Measurements from ENCODE around the gene LTBP1.

DNA sequence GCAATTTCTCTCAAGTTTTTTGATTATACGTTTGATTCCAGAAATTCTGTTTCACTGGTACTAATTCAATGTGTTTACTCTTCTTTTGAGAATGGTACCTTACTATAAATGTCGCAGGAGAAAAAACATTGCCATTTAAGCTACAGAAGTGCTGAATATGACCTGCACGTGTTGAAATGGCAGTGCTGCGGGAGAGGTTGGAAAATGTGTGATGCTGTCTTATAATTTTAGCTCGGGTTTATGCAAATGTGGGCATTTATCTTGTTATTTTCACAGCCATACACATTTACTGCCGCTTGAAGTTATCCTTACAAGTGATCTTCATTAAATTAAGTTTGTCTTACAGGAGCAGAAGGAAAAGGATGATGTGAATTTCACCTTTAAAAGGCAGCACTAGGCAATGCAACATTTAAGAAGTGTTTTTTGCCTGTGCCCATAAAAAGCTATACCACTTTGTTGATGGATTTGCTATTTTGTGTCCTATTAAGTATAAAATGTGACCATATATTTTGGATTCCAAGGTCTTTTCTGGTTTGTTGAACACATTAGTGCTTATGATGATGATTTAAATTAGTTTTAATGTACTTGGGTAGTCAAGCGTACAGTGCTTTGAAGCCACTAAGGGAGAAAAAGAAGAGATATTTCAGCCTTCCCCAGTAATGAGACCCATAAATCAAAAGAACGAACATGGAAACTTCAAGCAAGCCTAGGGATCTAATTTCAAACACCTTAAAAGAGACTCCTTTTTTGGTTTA is 112.1 kb downstream of the LTBP1 start:
- TF ChIP-seq MXI1 (IDR thresholded peaks at IDR 0.05; ENCODE audit: borderline replicate concordance, low read depth, low read length) (no peak), EP300 (IDR thresholded peaks at IDR 0.05; ENCODE audit: low read depth in 2 of 2, low read length in 2 of 2) (no peak), EP300 (CRISPR knock-in tag; IDR thresholded peaks at IDR 0.05; ENCODE audit: borderline replicate concordance) (no peak), RFX1 (IDR thresholded peaks at IDR 0.05) (no peak), ZNF530 (CRISPR knock-in tag; IDR thresholded peaks at IDR 0.05; ENCODE audit: low read depth) (no peak), MAZ (IDR thresholded peaks at IDR 0.05; ENCODE audit: borderline replicate concordance, low read depth, low read length) (no peak), MAZ (CRISPR knock-in tag; IDR thresholded peaks at IDR 0.05; ENCODE audit: low read depth) (no peak), EZH2 (conservative IDR thresholded peaks at IDR 0.05; ENCODE audit: low read depth, low read length) (no peak), ZNF446 (CRISPR knock-in tag; IDR thresholded peaks at IDR 0.05) (no peak)
- TF ChIP-seq, protein P1, sequence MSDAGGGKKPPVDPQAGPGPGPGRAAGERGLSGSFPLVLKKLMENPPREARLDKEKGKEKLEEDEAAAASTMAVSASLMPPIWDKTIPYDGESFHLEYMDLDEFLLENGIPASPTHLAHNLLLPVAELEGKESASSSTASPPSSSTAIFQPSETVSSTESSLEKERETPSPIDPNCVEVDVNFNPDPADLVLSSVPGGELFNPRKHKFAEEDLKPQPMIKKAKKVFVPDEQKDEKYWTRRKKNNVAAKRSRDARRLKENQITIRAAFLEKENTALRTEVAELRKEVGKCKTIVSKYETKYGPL (CRISPR knock-in tag; IDR thresholded peaks at IDR 0.05) = no peak
- TF ChIP-seq, protein P2, sequence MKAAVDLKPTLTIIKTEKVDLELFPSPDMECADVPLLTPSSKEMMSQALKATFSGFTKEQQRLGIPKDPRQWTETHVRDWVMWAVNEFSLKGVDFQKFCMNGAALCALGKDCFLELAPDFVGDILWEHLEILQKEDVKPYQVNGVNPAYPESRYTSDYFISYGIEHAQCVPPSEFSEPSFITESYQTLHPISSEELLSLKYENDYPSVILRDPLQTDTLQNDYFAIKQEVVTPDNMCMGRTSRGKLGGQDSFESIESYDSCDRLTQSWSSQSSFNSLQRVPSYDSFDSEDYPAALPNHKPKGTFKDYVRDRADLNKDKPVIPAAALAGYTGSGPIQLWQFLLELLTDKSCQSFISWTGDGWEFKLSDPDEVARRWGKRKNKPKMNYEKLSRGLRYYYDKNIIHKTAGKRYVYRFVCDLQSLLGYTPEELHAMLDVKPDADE (CRISPR knock-in tag; IDR thresholded peaks at IDR 0.05) = no peak
- TF ChIP-seq, protein P3, sequence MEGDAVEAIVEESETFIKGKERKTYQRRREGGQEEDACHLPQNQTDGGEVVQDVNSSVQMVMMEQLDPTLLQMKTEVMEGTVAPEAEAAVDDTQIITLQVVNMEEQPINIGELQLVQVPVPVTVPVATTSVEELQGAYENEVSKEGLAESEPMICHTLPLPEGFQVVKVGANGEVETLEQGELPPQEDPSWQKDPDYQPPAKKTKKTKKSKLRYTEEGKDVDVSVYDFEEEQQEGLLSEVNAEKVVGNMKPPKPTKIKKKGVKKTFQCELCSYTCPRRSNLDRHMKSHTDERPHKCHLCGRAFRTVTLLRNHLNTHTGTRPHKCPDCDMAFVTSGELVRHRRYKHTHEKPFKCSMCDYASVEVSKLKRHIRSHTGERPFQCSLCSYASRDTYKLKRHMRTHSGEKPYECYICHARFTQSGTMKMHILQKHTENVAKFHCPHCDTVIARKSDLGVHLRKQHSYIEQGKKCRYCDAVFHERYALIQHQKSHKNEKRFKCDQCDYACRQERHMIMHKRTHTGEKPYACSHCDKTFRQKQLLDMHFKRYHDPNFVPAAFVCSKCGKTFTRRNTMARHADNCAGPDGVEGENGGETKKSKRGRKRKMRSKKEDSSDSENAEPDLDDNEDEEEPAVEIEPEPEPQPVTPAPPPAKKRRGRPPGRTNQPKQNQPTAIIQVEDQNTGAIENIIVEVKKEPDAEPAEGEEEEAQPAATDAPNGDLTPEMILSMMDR (CRISPR knock-in tag; IDR thresholded peaks at IDR 0.05) = no peak
- TF ChIP-seq, protein P4, sequence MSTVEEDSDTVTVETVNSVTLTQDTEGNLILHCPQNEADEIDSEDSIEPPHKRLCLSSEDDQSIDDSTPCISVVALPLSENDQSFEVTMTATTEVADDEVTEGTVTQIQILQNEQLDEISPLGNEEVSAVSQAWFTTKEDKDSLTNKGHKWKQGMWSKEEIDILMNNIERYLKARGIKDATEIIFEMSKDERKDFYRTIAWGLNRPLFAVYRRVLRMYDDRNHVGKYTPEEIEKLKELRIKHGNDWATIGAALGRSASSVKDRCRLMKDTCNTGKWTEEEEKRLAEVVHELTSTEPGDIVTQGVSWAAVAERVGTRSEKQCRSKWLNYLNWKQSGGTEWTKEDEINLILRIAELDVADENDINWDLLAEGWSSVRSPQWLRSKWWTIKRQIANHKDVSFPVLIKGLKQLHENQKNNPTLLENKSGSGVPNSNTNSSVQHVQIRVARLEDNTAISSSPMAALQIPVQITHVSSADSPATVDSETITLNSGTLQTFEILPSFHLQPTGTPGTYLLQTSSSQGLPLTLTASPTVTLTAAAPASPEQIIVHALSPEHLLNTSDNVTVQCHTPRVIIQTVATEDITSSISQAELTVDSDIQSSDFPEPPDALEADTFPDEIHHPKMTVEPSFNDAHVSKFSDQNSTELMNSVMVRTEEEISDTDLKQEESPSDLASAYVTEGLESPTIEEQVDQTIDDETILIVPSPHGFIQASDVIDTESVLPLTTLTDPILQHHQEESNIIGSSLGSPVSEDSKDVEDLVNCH (CRISPR knock-in tag; IDR thresholded peaks at IDR 0.05) = no peak

Measured in HepG2 (cell line).